ENCODE results near the gene DENND5A.
"Not testable (repeated sequence)": the region's sequence is repeated elsewhere in the genome, so short reads cannot be mapped to it uniquely, and the experiment has no call there.

DENND5A gene

GRCh38 chr11:9247863-9248262 lies 17.3 kb downstream of the DENND5A start:
- H3K4me2 ChIP-seq (ENCODE audit: low read length), result no peak overlapping the region
- peaks cover 10% of the 10 kb centered on the region; the same call in 1 of the 2 replicates for H3K27me3 ChIP-seq (ENCODE audit: control insufficient read depth, low read length)
- H3K79me2 ChIP-seq (ENCODE audit: control insufficient read depth, low read length), result no peaks in the 10 kb centered on the region
- 0 out of 2 replicates have a peak, but pooled peaks cover 6% of the 10 kb centered on the region for H4K20me1 ChIP-seq (ENCODE audit: control insufficient read depth, insufficient read depth, low read depth, low read length)
- no peak overlapping the region for H3K4me3 ChIP-seq (ENCODE audit: low read length)
- H3K27ac ChIP-seq (ENCODE audit: low read depth, low read length), result no peak overlapping the region
- TF ChIP-seq CTCF (IDR thresholded peaks at IDR 0.05; ENCODE audit: low read depth, low read length, poor library complexity, severe bottlenecking) (no peak), EZH2phosphoT487 (IDR thresholded peaks at IDR 0.05; ENCODE audit: borderline replicate concordance, low read length) (no peak)
- H3K9me3 ChIP-seq (ENCODE audit: control insufficient read depth, insufficient read depth, low read length), result no peaks in the 10 kb centered on the region
- no peaks in the 10 kb centered on the region for H3K36me3 ChIP-seq (ENCODE audit: control insufficient read depth, low read length)
- peaks cover 5% of the 10 kb centered on the region; the same call in 1 of the 2 replicates for H3F3A ChIP-seq (ENCODE audit: control insufficient read depth, insufficient read depth)
- peaks cover 7% of the 10 kb centered on the region; the same call in 1 of the 2 replicates for H3K4me1 ChIP-seq (ENCODE audit: control insufficient read depth, low read length)
- H3K9me2 ChIP-seq (replicated peaks; ENCODE audit: control insufficient read depth, low read length), result no peaks in the 10 kb centered on the region

- not testable (repeated sequence) for H3K36me3 ChIP-seq (ENCODE audit: control insufficient read depth, low read length); H3F3A ChIP-seq (ENCODE audit: control insufficient read depth, insufficient read depth); H3K27me3 ChIP-seq (ENCODE audit: control insufficient read depth, low read length); H3K79me2 ChIP-seq (ENCODE audit: control insufficient read depth, low read length); H3K4me1 ChIP-seq (ENCODE audit: control insufficient read depth, low read length); H3K27ac ChIP-seq (ENCODE audit: low read depth, low read length); H4K20me1 ChIP-seq (ENCODE audit: control insufficient read depth, insufficient read depth, low read depth, low read length); H3K4me2 ChIP-seq (ENCODE audit: low read length); H3K9me2 ChIP-seq (replicated peaks; ENCODE audit: control insufficient read depth, low read length); H3K4me3 ChIP-seq (ENCODE audit: low read length); H3K9me3 ChIP-seq (ENCODE audit: control insufficient read depth, insufficient read depth, low read length)
Observed at GRCh38 chr11:9236242-9236641, 28.9 kb downstream of the DENND5A start.

GRCh38 chr11:9232482-9232881 lies 32.7 kb downstream of the DENND5A start:
- peaks cover 9% of the 10 kb centered on the region for H3K27me3 ChIP-seq (ENCODE audit: control insufficient read depth, low read length)
- no peaks in the 10 kb centered on the region for H4K20me1 ChIP-seq (ENCODE audit: control insufficient read depth, insufficient read depth, low read depth, low read length)
- peaks cover 4% of the 10 kb centered on the region; the same call in 1 of the 2 replicates for H3K4me1 ChIP-seq (ENCODE audit: control insufficient read depth, low read length)
- TF ChIP-seq CTCF (IDR thresholded peaks at IDR 0.05; ENCODE audit: low read depth, low read length, poor library complexity, severe bottlenecking) (no peak), EZH2phosphoT487 (IDR thresholded peaks at IDR 0.05; ENCODE audit: borderline replicate concordance, low read length) (no peak)
- H3K36me3 ChIP-seq (ENCODE audit: control insufficient read depth, low read length), result no peaks in the 10 kb centered on the region
- H3K79me2 ChIP-seq (ENCODE audit: control insufficient read depth, low read length), result no peaks in the 10 kb centered on the region
- no peak overlapping the region for H3K4me2 ChIP-seq (ENCODE audit: low read length)
- H3K9me3 ChIP-seq (ENCODE audit: control insufficient read depth, insufficient read depth, low read length), result no peaks in the 10 kb centered on the region
- peaks cover 6% of the 10 kb centered on the region; the same call in 1 of the 2 replicates for H3F3A ChIP-seq (ENCODE audit: control insufficient read depth, insufficient read depth)
- no peak overlapping the region for H3K27ac ChIP-seq (ENCODE audit: low read depth, low read length)
- no peak overlapping the region for H3K4me3 ChIP-seq (ENCODE audit: low read length)
- H3K9me2 ChIP-seq (replicated peaks; ENCODE audit: control insufficient read depth, low read length), result no peaks in the 10 kb centered on the region

GRCh38 chr11:9231848-9232177 lies 33.3 kb downstream of the DENND5A start:
- Histone ChIP-seq H3K9me3 (ENCODE audit: control insufficient read depth, insufficient read depth, low read length) (no peaks in the 10 kb centered on the region), H3K27me3 (ENCODE audit: control insufficient read depth, low read length) (peaks cover 9% of the 10 kb centered on the region), H3K4me2 (ENCODE audit: low read length) (no peak overlapping the region), H3F3A (ENCODE audit: control insufficient read depth, insufficient read depth) (peaks cover 6% of the 10 kb centered on the region; the same call in 1 of the 2 replicates), H3K9me2 (replicated peaks; ENCODE audit: control insufficient read depth, low read length) (no peaks in the 10 kb centered on the region), H3K4me3 (ENCODE audit: low read length) (no peak overlapping the region), H3K36me3 (ENCODE audit: control insufficient read depth, low read length) (no peaks in the 10 kb centered on the region), H3K4me1 (ENCODE audit: control insufficient read depth, low read length) (peaks cover 4% of the 10 kb centered on the region; the same call in 1 of the 2 replicates), H4K20me1 (ENCODE audit: control insufficient read depth, insufficient read depth, low read depth, low read length) (no peaks in the 10 kb centered on the region), H3K79me2 (ENCODE audit: control insufficient read depth, low read length) (no peaks in the 10 kb centered on the region), H3K27ac (ENCODE audit: low read depth, low read length) (no peak overlapping the region)
- TF ChIP-seq CTCF (IDR thresholded peaks at IDR 0.05; ENCODE audit: low read depth, low read length, poor library complexity, severe bottlenecking) (no peak), EZH2phosphoT487 (IDR thresholded peaks at IDR 0.05; ENCODE audit: borderline replicate concordance, low read length) (no peak)

Data from DOHH2 (cell line).